CD4-positive, alpha-beta T cell treated with Interleukin-2 at 100 ng/mL for 4 hours (primary cell): ENCODE results near the gene DMRTB1.

Experiments
- DNase-seq: peaks from one replicate; pipeline ENCODE4 v3.0.0-alpha.2; 2020; ENCODE audit warnings: low spot score

Gene DMRTB1

GRCh38 chr1:53509775-53510174 lies 50.6 kb downstream of the DMRTB1 start:
- DNase-seq = no peak

GRCh38 chr1:53510215-53510614 lies 51.0 kb downstream of the DMRTB1 start:
- no peak for DNase-seq

GRCh38 chr1:53511323-53511932 lies 52.2 kb downstream of the DMRTB1 start:
- no peak for DNase-seq

GRCh38 chr1:53511933-53512806 lies 53.0 kb downstream of the DMRTB1 start:
- no peak for DNase-seq

GRCh38 chr1:53512807-53513755 lies 53.9 kb downstream of the DMRTB1 start:
- DNase-seq = no peak

- DNase-seq = no peak
Observed at GRCh38 chr1:53513846-53514245, 54.6 kb downstream of the DMRTB1 start.

GRCh38 chr1:53514436-53514835 lies 55.2 kb downstream of the DMRTB1 start:
- DNase-seq = no peak

- no peak for DNase-seq
Observed at GRCh38 chr1:53516181-53516580, 57.0 kb downstream of the DMRTB1 start.
